H1 (cell line): ENCODE data around the gene DICER1. TPM values are rescaled to one million over a fixed set of nuclear protein-coding genes. Genes with fewer than 3 reads are reported as not detected.

Source experiments
- CTCF ChIA-PET: fragments of 300-600 bp; sonication (Branson Sonifier 250); formaldehyde crosslinking; loops from one replicate; lab custom pipeline; 2021; ENCODE audit not compliant: partially characterized antibody; lab: Charles Lee
- POLR2A ChIA-PET: fragments of 300-600 bp; sonication (Branson Sonifier 250); formaldehyde crosslinking; loops from one replicate; lab custom pipeline; 2021; ENCODE audit warnings: inconsistent platforms; ENCODE audit not compliant: partially characterized antibody; lab: Charles Lee
- DNase-seq, 2 experiments: peaks; one replicate each; pipeline versions ENCODE4 v3.0.0 to v3.0.0-alpha.2; 2010 to 2022; ENCODE audit warnings: low spot score in 2 of 2, low read depth in 1 of 2, mixed read lengths in 1 of 2
- FAIRE-seq: peaks from 2 replicates; lab custom pipeline; 2011; peaks lifted over from hg19 to GRCh38; lab: Jason Lieb, UNC
- H2AFZ ChIP-seq: 2 replicates; pipeline ENCODE4 v1.8.1; 2012; ENCODE audit warnings: low read length, inconsistent platforms
- H2AK5ac ChIP-seq: 2 replicates; pipeline ENCODE4 v1.6.1; 2013; ENCODE audit warnings: low read depth, low read length
- H2BK120ac ChIP-seq: replicated peaks from 2 replicates; pipeline ENCODE3; 2013; ENCODE audit warnings: low read depth, low read length, inconsistent platforms
- H2BK12ac ChIP-seq: 2 replicates; pipeline ENCODE4 v1.6.1; 2013; ENCODE audit warnings: low read depth, low read length
- H2BK15ac ChIP-seq: 2 replicates; pipeline ENCODE4 v1.6.1; 2013; ENCODE audit warnings: low read length
- H2BK20ac ChIP-seq: 2 replicates; pipeline ENCODE4 v1.6.1; 2013; ENCODE audit warnings: low read length
- H2BK5ac ChIP-seq: 2 replicates; pipeline ENCODE4 v1.6.1; 2013; ENCODE audit warnings: low read depth, low read length
- H3K14ac ChIP-seq: 2 replicates; pipeline ENCODE4 v1.6.1; 2013; ENCODE audit warnings: inconsistent platforms; ENCODE audit not compliant: insufficient read length
- H3K18ac ChIP-seq: 2 replicates; pipeline ENCODE4 v1.6.1; 2013; ENCODE audit warnings: low read length; ENCODE audit errors: extremely low read depth
- H3K23ac ChIP-seq: 2 replicates; pipeline ENCODE4 v1.6.1; 2013; ENCODE audit warnings: inconsistent platforms; ENCODE audit not compliant: insufficient read length
- H3K23me2 ChIP-seq: 2 replicates; pipeline ENCODE4 v1.6.1; 2013; ENCODE audit warnings: low read depth, low read length
- H3K27ac ChIP-seq: 2 replicates; pipeline ENCODE4 v1.6.1; 2011; ENCODE audit warnings: low read depth, low read length, inconsistent platforms
- H3K27me3 ChIP-seq, 4 experiments: replicated peaks in 1 of 4; 1 replicate in 1 of 4; 2 replicates in 3 of 4; pipeline versions ENCODE4 v1.6.1 to v1.8.1; 2011 to 2013; ENCODE audit warnings: low read length in 3 of 4, mild to moderate bottlenecking in 3 of 4, inconsistent platforms in 2 of 4, mixed read lengths in 2 of 4, moderate library complexity in 1 of 4; ENCODE audit not compliant: control insufficient read depth in 3 of 4, insufficient read depth in 3 of 4; ENCODE audit errors: extremely low read depth in 1 of 4
- H3K36me3 ChIP-seq, 4 experiments: 2 replicates each; pipeline versions ENCODE4 v1.6.1 to v1.8.1; 2011 to 2013; ENCODE audit warnings: mild to moderate bottlenecking in 4 of 4, low read length in 3 of 4, moderate library complexity in 2 of 4, control low read depth in 1 of 4, inconsistent platforms in 1 of 4; ENCODE audit not compliant: insufficient read depth in 4 of 4, control insufficient read depth in 2 of 4
- H3K4ac ChIP-seq: replicated peaks from 2 replicates; pipeline ENCODE3; 2013; ENCODE audit warnings: low read length, low read depth, mixed read lengths, inconsistent platforms; ENCODE audit not compliant: insufficient read length
- H3K4me1 ChIP-seq, 4 experiments: replicated peaks in 1 of 4; 1 replicate in 1 of 4; 2 replicates in 3 of 4; pipeline versions ENCODE4 v1.6.1 to v1.8.1; 2011 to 2013; ENCODE audit warnings: low read length in 3 of 4, inconsistent platforms in 2 of 4, mixed read lengths in 1 of 4; ENCODE audit not compliant: insufficient read depth in 4 of 4, control insufficient read depth in 3 of 4
- H3K4me2 ChIP-seq, 2 experiments: 2 replicates each; pipeline versions ENCODE4 v1.6.1 to v1.8.1; 2011 to 2013; ENCODE audit warnings: low read depth in 2 of 2, low read length in 2 of 2, control low read depth in 1 of 2, inconsistent platforms in 1 of 2, mild to moderate bottlenecking in 1 of 2; ENCODE audit not compliant: insufficient read depth in 1 of 2
- H3K4me3 ChIP-seq, 4 experiments: fragments of 200-600, 300-600 bp in 1 of 4; sonication (generic), shearing (Covaris generic), sonication (Bioruptor Twin) in 1 of 4; 2 replicates each; pipeline versions ENCODE4 v1.5.1 to v1.8.1; 2011 to 2016; ENCODE audit warnings: low read length in 4 of 4, low read depth in 3 of 4, control low read depth in 2 of 4, inconsistent platforms in 2 of 4, mild to moderate bottlenecking in 2 of 4, mixed read lengths in 1 of 4, moderate library complexity in 1 of 4; ENCODE audit not compliant: insufficient read depth in 2 of 4; ENCODE audit errors: extremely low read depth in 1 of 4
- H3K56ac ChIP-seq: replicated peaks from 2 replicates; pipeline ENCODE3; 2013; ENCODE audit warnings: low read depth, mild to moderate bottlenecking, mixed read lengths, low read length, inconsistent platforms; ENCODE audit not compliant: insufficient read length
- H3K79me1 ChIP-seq: 2 replicates; pipeline ENCODE4 v1.6.1; 2013; ENCODE audit warnings: low read depth, low read length, control low read depth
- H3K79me2 ChIP-seq, 2 experiments: 2 replicates each; pipeline versions ENCODE4 v1.6.1 to v1.8.1; 2012 to 2013; ENCODE audit warnings: low read length in 2 of 2, mild to moderate bottlenecking in 2 of 2, inconsistent platforms in 1 of 2; ENCODE audit not compliant: insufficient read depth in 2 of 2, control insufficient read depth in 1 of 2
- H3K9ac ChIP-seq, 4 experiments: replicated peaks in 1 of 4; 1 replicate in 1 of 4; 2 replicates in 3 of 4; pipeline versions ENCODE4 v1.6.1 to v1.8.1; 2011 to 2013; ENCODE audit warnings: low read depth in 3 of 4, low read length in 3 of 4, control low read depth in 2 of 4, mild to moderate bottlenecking in 2 of 4, moderate library complexity in 2 of 4, inconsistent platforms in 1 of 4; ENCODE audit errors: extremely low read depth in 1 of 4
- H3K9me3 ChIP-seq, 2 experiments: 2 replicates each; pipeline versions ENCODE4 v1.6.1 to v1.8.1; 2012 to 2013; ENCODE audit warnings: mild to moderate bottlenecking in 2 of 2, moderate library complexity in 2 of 2, control low read depth in 1 of 2, inconsistent platforms in 1 of 2, low read depth in 1 of 2, low read length in 1 of 2, mixed read lengths in 1 of 2; ENCODE audit not compliant: insufficient read depth in 2 of 2
- H4K20me1 ChIP-seq, 2 experiments: replicated peaks in 1 of 2; 2 replicates each; pipeline versions ENCODE3 to v1.8.1; 2011 to 2013; ENCODE audit warnings: inconsistent platforms in 2 of 2, low read length in 2 of 2, mild to moderate bottlenecking in 1 of 2; ENCODE audit not compliant: insufficient read depth in 2 of 2, control insufficient read depth in 1 of 2
- H4K5ac ChIP-seq: 2 replicates; pipeline ENCODE4 v1.6.1; 2013; ENCODE audit warnings: low read length, low read depth, mixed read lengths, inconsistent platforms; ENCODE audit not compliant: insufficient read length
- H4K8ac ChIP-seq: 2 replicates; pipeline ENCODE4 v1.8.0; 2013; ENCODE audit warnings: mild to moderate bottlenecking, moderate library complexity, low read length, inconsistent platforms; ENCODE audit not compliant: insufficient read depth; ENCODE audit errors: extremely low read depth
- H4K91ac ChIP-seq: replicated peaks from 2 replicates; pipeline ENCODE3; 2013; ENCODE audit warnings: low read length, mixed read lengths, inconsistent platforms; ENCODE audit not compliant: insufficient read length
- BCL11A ChIP-seq, 2 experiments: IDR thresholded peaks; one replicate each; pipeline ENCODE4 v1.6.1; 2011; ENCODE audit warnings: low read depth in 2 of 2, low read length in 2 of 2, mild to moderate bottlenecking in 2 of 2
- CTBP2 ChIP-seq: IDR thresholded peaks from 2 replicates; pipeline ENCODE4 v1.7.0; 2011; ENCODE audit warnings: borderline replicate concordance, mild to moderate bottlenecking, moderate library complexity, mixed read lengths, low read length; ENCODE audit not compliant: insufficient read depth, insufficient read length
- EGR1 ChIP-seq: IDR thresholded peaks from 2 replicates; pipeline ENCODE4 v1.6.1; 2011; ENCODE audit warnings: low read depth, low read length, borderline replicate concordance
- GABPA ChIP-seq: IDR thresholded peaks from 2 replicates; pipeline ENCODE4 v1.6.1; 2011; ENCODE audit warnings: mild to moderate bottlenecking, low read length, moderate library complexity, borderline replicate concordance; ENCODE audit not compliant: insufficient read depth
- MAFK ChIP-seq: IDR thresholded peaks from 2 replicates; pipeline ENCODE4 v1.6.1; 2012; ENCODE audit warnings: low read depth, mild to moderate bottlenecking, improper control_type of control experiment, low read length
- MAX ChIP-seq: IDR thresholded peaks from 2 replicates; pipeline ENCODE4 v1.6.1; 2012; ENCODE audit warnings: inconsistent platforms
- NRF1 ChIP-seq: IDR thresholded peaks from 2 replicates; pipeline ENCODE4 v1.6.1; 2011; ENCODE audit warnings: mild to moderate bottlenecking, low read depth, low read length, improper control_type of control experiment
- POU5F1 ChIP-seq: IDR thresholded peaks from 2 replicates; pipeline ENCODE4 v1.6.1; 2011; ENCODE audit warnings: low read depth, mild to moderate bottlenecking, low read length, moderate library complexity
- RFX5 ChIP-seq: IDR thresholded peaks from 2 replicates; pipeline ENCODE4 v1.6.1; 2011; ENCODE audit warnings: low read depth, low read length, improper control_type of control experiment, borderline replicate concordance
- SIX5 ChIP-seq: IDR thresholded peaks from 2 replicates; pipeline ENCODE4 v1.6.1; 2011; ENCODE audit warnings: mild to moderate bottlenecking, low read depth, low read length
- TAF1 ChIP-seq: IDR thresholded peaks from 2 replicates; pipeline ENCODE4 v1.6.1; 2011; ENCODE audit warnings: mild to moderate bottlenecking, low read depth, low read length
- USF2 ChIP-seq: IDR thresholded peaks from 2 replicates; pipeline ENCODE4 v1.6.1; 2011; ENCODE audit warnings: low read length, improper control_type of control experiment
- polyA plus RNA-seq, 7 experiments: library from polyadenylated mRNA; depleted of rRNA in 3 of 7; stranded (reverse) in 5 of 7; unstranded in 2 of 7; fragments of >200 nt in 5 of 7; fragments of 200-250 nt in 2 of 7; gene quantifications; 1 replicate in 5 of 7; 2 replicates in 1 of 7; 4 replicates in 1 of 7; pipeline versions ENCODE4 v1.2.1 to v1.2.3, GENCODE V29; 2011 to 2013; ENCODE audit warnings: missing spikeins in 2 of 7, mixed read lengths in 2 of 7
- total RNA-seq: library from RNA; stranded (reverse); fragmentation: NEBNext Ultra II Directional; extraction: Animal tissue kit (Norgen Biotek cat#: 25700); gene quantifications from 2 replicates; pipeline ENCODE4 v1.2.1, GENCODE V29; 2021

Gene DICER1
- total and polyA plus RNA-seq, 2 of the 8 experiments (the other 6 are each of a cell fraction or from before 2014, with no cell fraction given): 11.9 to 61.8 TPM

GRCh38 chr14:95174184-95174792 is 17.0 kb upstream of the DICER1 start (continued):
- TF ChIP-seq TAF1: no peak

- H2AFZ ChIP-seq: no peak overlapping the region
- H3K9me3 ChIP-seq: no peaks in the 10 kb centered on the region
- H3K4ac ChIP-seq: no peak overlapping the region
- DNase-seq (no peak), FAIRE-seq (no peak)
- no peak overlapping the region for H2BK5ac ChIP-seq
- no peak overlapping the region for H2BK20ac ChIP-seq
- H4K5ac ChIP-seq: no peak overlapping the region
- H2AK5ac ChIP-seq: no peak overlapping the region
- no peaks in the 10 kb centered on the region for H3K79me2 ChIP-seq
- H3K9ac ChIP-seq: no peak overlapping the region
- H3K27me3 ChIP-seq: no peaks in the 10 kb centered on the region
- no peaks in the 10 kb centered on the region for H3K23me2 ChIP-seq
- H3K56ac ChIP-seq: no peak overlapping the region
- H4K20me1 ChIP-seq: no peaks in the 10 kb centered on the region
- no peaks in the 10 kb centered on the region for H3K36me3 ChIP-seq
- no peak overlapping the region for H3K4me2 ChIP-seq
- ChIA-PET POLR2A (no interaction called here), CTCF (no interaction called here)
- H3K18ac ChIP-seq: no peak overlapping the region
- H3K4me1 ChIP-seq: no peaks in the 10 kb centered on the region
- H2BK12ac ChIP-seq: no peak overlapping the region
- H4K91ac ChIP-seq: no peak overlapping the region
- no peak overlapping the region for H3K14ac ChIP-seq
- H3K4me3 ChIP-seq: no peak overlapping the region
- H3K79me1 ChIP-seq: no peaks in the 10 kb centered on the region
- no peak overlapping the region for H2BK15ac ChIP-seq
- no peak overlapping the region for H4K8ac ChIP-seq
- no peak overlapping the region for H3K23ac ChIP-seq
- no peak overlapping the region for H2BK120ac ChIP-seq
- no peak overlapping the region for H3K27ac ChIP-seq
- no peak for TF ChIP-seq CTBP2
- TF ChIP-seq NRF1: no peak
- no peak for TF ChIP-seq EGR1
- TF ChIP-seq SIX5: no peak
- no peak for TF ChIP-seq POU5F1
- TF ChIP-seq USF2: no peak
- TF ChIP-seq MAX: no peak
- no peak for TF ChIP-seq MAFK
- TF ChIP-seq GABPA: no peak
- no peak for TF ChIP-seq RFX5
- TF ChIP-seq BCL11A (IDR thresholded peaks at IDR 0.05; ENCODE audit: low read depth in 2 of 2, low read length in 2 of 2): no peak
Measured at GRCh38 chr14:95173518-95173917, 16.2 kb upstream of the DICER1 start.
